Measurements from ENCODE around the gene MARCHF4.
A peak's percentile ranks its signal among the peaks of the same experiment; 100 is the strongest.

Gene MARCHF4

DNA sequence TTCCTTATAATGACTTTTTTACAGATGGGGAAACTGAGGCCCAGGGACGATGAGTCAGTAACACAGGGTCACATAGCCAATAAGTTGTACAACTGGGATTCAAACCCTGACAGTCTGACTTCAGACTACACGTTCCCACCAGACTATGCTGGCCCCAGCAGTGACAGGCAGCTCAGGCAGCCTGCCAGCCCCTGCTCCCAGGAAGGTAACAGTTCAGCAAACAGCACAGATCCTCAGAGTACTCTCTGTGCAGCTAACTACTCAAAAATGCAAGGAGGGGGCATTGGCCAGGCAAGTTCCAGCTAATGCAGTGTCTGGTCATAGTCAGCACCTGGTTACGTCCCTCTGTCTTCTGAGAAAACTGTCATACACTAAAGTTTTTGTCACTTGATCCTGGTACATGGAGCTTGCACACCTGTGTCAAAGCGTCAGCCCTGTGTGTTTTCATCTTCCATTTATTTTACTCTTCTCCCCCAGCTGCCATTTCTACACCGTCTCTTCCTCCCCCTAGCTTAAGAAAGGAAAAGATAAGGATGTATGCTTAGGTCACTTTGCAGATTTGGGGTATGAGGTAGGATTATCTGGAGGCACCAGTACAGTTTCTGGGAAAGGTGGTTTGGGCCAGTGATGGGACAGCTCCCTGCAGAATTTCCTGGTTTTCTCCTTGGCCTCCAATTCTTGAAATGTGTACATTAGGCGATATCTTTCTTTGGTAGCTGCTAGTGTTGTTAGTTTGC lies 44.5 kb upstream of the MARCHF4 start:
- TF ChIP-seq FOXM1 (IDR thresholded peaks at IDR 0.05; ENCODE audit: borderline replicate concordance, low read depth) (no peak), MAX (IDR thresholded peaks at IDR 0.05) (no peak), TEAD4 (IDR thresholded peaks at IDR 0.05) (no peak)
- TF ChIP-seq, protein P1, sequence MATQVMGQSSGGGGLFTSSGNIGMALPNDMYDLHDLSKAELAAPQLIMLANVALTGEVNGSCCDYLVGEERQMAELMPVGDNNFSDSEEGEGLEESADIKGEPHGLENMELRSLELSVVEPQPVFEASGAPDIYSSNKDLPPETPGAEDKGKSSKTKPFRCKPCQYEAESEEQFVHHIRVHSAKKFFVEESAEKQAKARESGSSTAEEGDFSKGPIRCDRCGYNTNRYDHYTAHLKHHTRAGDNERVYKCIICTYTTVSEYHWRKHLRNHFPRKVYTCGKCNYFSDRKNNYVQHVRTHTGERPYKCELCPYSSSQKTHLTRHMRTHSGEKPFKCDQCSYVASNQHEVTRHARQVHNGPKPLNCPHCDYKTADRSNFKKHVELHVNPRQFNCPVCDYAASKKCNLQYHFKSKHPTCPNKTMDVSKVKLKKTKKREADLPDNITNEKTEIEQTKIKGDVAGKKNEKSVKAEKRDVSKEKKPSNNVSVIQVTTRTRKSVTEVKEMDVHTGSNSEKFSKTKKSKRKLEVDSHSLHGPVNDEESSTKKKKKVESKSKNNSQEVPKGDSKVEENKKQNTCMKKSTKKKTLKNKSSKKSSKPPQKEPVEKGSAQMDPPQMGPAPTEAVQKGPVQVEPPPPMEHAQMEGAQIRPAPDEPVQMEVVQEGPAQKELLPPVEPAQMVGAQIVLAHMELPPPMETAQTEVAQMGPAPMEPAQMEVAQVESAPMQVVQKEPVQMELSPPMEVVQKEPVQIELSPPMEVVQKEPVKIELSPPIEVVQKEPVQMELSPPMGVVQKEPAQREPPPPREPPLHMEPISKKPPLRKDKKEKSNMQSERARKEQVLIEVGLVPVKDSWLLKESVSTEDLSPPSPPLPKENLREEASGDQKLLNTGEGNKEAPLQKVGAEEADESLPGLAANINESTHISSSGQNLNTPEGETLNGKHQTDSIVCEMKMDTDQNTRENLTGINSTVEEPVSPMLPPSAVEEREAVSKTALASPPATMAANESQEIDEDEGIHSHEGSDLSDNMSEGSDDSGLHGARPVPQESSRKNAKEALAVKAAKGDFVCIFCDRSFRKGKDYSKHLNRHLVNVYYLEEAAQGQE (IDR thresholded peaks at IDR 0.05; ENCODE audit: low read depth), result no peak

DNA sequence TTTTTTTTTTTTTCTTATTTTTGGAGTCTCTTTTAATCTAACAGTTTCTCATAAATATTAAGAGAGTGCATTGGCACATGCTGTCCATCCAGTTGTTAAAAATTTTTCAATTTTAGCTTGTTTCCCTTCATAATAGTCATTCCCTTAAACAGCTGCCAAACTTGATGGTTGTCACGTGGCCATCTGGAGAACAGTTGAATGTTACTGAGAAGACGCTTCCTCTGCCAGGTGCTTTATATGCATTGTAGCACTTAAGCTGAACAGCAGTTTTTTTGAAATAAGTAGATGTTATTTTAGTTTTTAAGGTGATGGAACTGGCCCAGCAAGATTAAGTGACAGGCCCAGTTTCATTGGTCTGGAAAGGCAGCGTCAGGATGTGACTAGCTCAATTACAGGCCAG lies 43.3 kb upstream of the MARCHF4 start:
- TF ChIP-seq YY1 (IDR thresholded peaks at IDR 0.05; ENCODE audit: low read depth) (no peak), TCF12 (IDR thresholded peaks at IDR 0.05; ENCODE audit: low read depth) (no peak), ZBTB7A (IDR thresholded peaks at IDR 0.05; ENCODE audit: low read depth) (no peak), NFIC (IDR thresholded peaks at IDR 0.05) (no peak), TEAD4 (IDR thresholded peaks at IDR 0.05) (no peak), EP300 (IDR thresholded peaks at IDR 0.05; ENCODE audit: borderline replicate concordance) (no peak)

DNA sequence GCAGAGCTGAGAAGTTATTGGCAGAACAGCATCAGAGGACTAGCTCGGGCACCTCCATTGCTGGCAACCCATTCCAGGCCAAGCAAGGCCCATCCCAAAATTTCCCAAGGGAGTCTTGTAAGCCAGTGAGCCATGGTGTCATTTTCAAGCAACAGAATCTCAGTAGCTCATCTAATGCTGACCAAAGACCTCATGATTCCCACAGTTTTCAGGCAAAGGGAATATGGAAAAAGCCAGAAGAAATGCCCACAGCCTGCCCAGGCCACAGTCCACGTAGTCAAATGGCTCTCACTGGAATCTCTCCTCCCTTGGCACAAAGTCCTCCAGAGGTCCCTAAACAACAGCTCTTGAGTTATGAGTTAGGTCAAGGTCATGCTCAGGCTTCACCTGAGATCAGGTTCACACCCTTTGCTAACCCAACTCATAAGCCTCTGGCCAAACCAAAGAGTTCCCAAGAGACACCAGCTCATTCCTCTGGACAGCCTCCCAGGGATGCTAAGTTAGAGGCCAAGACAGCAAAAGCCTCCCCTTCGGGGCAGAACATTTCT lies 42.6 kb upstream of the MARCHF4 start:
- no peak for TF ChIP-seq MAX (IDR thresholded peaks at IDR 0.05)
- TF ChIP-seq YY1 (IDR thresholded peaks at IDR 0.05; ENCODE audit: low read depth), result no peak

GRCh38 chr2:216413882-216414281 lies 41.6 kb upstream of the MARCHF4 start:
- no peak for TF ChIP-seq TAF1 (IDR thresholded peaks at IDR 0.05; ENCODE audit: low read depth)
- no peak for TF ChIP-seq USF1 (IDR thresholded peaks at IDR 0.05)
- no peak for TF ChIP-seq EGR1 (IDR thresholded peaks at IDR 0.05)
- TF ChIP-seq CEBPB (IDR thresholded peaks at IDR 0.05), result no peak
- TF ChIP-seq ZBTB7A (IDR thresholded peaks at IDR 0.05; ENCODE audit: low read depth), result no peak
- TF ChIP-seq RAD21 (IDR thresholded peaks at IDR 0.05; ENCODE audit: low read depth), result no peak

DNA sequence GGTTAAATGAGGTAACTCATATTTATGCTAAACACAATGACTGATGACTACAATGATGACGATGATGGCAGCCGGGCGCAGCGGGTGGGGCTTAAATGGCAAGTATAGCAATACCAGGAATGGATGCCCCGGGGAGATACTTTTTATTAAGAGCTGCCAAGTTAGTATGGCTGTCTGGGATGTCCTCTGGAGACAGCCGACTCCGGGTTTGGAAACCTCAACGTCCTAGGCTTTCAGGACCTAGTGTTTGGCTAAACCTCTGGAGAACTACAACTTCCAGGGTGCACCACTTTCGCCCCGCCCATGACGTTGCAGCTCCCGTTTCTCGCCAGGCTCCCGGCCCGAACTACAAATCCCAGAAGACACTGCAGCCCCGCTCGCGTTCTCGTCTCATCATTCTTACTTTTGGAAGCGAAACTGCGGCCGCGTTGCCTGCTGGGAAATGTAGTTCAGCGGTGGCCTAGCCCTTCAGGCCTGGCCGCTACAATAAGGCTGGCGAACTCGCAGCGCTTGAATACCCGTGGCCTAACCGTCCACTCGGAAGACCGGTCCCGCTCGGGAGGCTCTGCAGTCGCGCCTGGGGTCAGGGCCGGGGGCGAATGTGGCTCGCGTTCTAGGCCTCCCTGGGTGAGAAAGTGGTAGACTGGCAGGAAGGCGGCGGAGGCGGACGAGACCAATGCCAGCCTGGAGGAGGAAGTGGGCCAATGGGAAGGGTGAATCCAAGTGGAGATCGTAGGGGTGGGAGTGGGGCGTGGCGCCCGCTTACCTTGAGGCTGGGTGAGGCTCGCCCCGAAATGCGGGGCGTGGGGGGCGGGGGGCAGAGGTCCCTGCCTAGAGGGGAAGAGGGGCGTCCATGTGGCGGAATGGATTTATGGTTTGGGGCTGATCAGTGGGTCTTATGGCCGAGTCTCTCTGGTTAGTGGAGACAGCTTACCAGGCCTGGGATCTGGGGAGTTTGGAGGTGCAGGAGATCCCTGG lies 40.0 kb upstream of the MARCHF4 start, which contains the start of gene SMARCAL1:
Gene SMARCAL1 (plus strand): TSS at position 463 of the 978 bp plus-strand sequence. CDS start 2,221 bp downstream, outside the sequence.
- TF ChIP-seq YY1 (IDR thresholded peaks at IDR 0.05; ENCODE audit: low read depth), result 0 out of 2 replicates have a peak, but pooled peaks have one; percentile 18
- TF ChIP-seq CEBPB (IDR thresholded peaks at IDR 0.05), result no peak
- 0 out of 2 replicates have a peak, but pooled peaks have one; percentile 37 for TF ChIP-seq TAF1 (IDR thresholded peaks at IDR 0.05; ENCODE audit: low read depth)
- peak; percentile 65 for TF ChIP-seq MAX (IDR thresholded peaks at IDR 0.05)
- no peak for TF ChIP-seq NFIC (IDR thresholded peaks at IDR 0.05)
- TF ChIP-seq TCF12 (IDR thresholded peaks at IDR 0.05; ENCODE audit: low read depth), result 0 out of 2 replicates have a peak, but pooled peaks have one; percentile 39
- TF ChIP-seq FOXM1 (IDR thresholded peaks at IDR 0.05; ENCODE audit: borderline replicate concordance, low read depth), result no peak
- TF ChIP-seq USF1 (IDR thresholded peaks at IDR 0.05), result no peak
- TF ChIP-seq EP300 (IDR thresholded peaks at IDR 0.05; ENCODE audit: borderline replicate concordance), result no peak; the same call in 1 of the 2 replicates
- TF ChIP-seq CREB1 (IDR thresholded peaks at IDR 0.05; ENCODE audit: low read depth), result peak; percentile 84
- TF ChIP-seq TEAD4 (IDR thresholded peaks at IDR 0.05), result no peak
- TF ChIP-seq EGR1 (IDR thresholded peaks at IDR 0.05), result no peak
- TF ChIP-seq, protein P1 (IDR thresholded peaks at IDR 0.05; ENCODE audit: low read depth), result no peak
- TF ChIP-seq ZBTB7A (IDR thresholded peaks at IDR 0.05; ENCODE audit: low read depth), result no peak
- TF ChIP-seq RAD21 (IDR thresholded peaks at IDR 0.05; ENCODE audit: low read depth), result no peak
